Ramos (cell line): ENCODE results near the gene SIRPG.
"Not testable (repeated sequence)": the region's sequence is repeated elsewhere in the genome, so short reads cannot be mapped to it uniquely, and the experiment has no call there.

Experiments
- in situ Hi-C: fragments of 300-500 bp; cut with MboI; formaldehyde crosslinking; loops from one replicate; pipeline ENCODE4 v1.14.3; 2022; ENCODE audit warnings: low sequenced_read_pairs; ENCODE audit not compliant: unreplicated experiment

SIRPG gene

DNA sequence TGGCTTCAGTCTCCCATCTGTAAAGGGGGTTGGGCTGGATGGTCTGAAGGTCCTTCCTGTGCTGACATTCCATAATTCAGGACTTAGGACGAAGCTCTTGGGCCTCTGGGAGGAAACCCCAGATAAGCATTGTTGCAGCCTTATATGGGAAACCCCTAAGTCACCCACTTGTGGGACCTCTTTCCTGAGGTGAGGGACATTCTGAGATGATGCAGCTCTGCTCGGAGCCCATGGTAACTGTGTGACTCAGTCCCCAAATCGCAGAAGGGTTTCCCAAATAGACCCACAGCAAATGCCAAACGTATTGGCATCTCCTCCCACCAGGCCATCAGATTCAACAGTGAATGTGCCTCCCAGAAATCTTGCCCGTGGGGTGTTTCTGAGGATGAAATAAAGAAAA lies 47.2 kb downstream of the SIRPG start:
- in situ Hi-C loops = not testable (repeated sequence)

DNA sequence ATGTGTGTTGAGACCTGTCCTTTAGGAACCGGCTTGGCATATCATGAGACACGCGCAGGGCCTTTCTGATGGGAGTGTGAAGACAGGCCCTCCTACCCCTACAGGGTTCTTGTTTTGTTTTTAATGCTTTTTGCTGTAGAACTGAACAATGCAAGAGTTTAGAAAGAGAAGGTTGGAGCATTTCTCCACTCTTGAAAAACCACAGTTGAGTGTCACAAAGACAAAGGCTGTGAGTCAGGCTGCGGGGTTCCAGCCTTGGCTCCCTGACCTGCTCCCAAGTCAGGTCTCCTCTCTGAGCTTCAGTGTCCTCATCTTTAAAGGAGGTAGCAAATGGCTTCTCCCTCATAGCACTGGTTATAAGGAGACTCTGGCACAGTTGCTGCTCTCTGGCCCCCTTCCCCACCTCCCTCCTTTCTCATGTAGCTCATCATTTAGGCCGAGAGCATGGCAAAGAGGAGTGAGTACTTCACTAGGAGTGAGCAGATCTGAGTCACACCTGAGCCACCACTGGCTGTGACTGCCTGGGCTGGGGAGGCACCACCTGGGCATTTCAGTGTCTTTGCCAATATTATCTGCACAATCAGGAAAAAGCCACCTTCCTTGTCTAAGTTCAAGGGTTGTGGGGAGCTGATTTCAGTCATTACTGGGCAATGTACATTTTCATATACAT lies 48.8 kb downstream of the SIRPG start:
- in situ Hi-C loops = not testable (repeated sequence)

DNA sequence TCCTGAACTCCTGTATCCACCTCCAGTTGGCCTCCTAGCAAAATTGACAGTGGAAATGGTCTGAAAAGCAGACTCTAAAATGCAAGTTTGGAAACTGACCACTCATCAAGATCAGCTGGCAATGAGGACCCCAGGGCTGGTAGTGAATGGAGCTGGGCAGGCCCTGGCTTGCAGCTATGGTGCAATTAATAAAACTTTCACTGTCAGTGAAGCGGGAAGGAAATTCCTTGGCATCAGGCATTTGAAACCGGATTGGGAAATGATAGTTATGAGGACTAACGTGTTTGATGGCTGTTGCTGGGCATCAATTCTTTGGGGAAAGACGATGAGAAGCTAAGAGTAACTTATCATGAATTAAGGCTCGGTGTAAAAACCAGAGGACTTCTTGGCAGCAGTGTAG lies 56.8 kb downstream of the SIRPG start:
- in situ Hi-C loops = no loop called here

DNA sequence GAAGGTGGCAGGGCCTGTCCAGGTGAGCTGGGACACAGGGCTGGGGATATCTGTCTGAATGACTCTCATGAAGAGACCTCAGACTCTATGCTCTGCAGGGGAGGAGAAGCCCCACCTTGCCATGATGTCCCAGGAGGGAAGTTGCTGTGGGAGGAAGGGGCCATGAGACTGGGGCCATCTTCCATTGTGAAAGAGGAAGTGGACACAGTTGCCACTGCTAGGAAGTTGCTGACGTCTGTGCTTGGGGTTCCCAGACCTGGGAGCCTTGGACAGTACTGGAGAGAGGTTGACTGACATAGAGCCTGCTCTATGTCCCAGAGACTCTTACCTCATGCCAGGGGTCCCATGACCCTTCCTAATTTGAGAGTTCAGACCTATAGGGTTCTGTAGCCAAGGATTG lies 62.2 kb downstream of the SIRPG start:
- in situ Hi-C loops = no loop called here

DNA sequence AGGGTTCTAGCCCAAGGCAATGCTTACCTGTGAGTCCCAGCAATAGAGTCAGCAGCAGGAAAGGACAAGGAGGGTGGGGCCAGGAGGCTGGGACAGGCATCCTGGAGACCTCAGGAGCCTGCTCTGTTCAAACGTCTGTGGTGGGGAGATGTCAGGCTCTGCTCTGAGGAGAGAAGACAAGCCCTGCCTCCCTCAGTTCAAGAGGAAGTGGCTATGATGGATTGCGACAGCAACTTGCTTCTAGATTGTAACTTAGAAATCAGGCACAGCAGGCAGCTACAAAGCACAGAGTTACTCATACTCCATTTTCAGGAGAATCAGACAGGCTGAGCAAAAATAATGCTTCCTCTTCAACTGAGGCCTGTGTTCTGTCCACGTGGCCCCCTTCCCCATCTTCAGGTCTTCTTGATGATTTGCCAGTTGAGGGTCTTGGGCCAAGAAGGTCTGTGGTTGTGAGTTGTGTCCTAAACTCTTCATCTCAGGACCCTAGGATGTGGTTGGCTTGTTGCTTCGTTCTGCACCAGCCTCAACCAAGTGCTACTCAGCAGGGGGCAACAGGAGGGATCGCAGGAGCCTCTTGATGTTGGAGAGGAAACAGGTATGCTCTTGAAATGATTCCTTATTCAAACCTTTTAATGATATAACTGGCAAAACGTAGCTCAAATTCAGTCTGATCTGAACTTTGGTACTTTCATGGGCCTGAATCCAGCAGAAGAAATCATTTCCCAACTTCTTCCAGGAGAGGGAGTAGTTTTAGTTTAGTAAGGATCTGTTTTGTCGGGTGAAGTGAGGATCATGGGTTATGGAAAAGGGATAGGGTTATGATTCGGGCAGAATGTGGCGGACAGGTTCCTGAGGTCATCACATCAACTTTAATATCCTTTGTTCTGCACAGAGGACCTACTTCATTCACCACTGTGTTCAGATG lies 68.8 kb downstream of the SIRPG start:
- in situ Hi-C loops = no loop called here

DNA sequence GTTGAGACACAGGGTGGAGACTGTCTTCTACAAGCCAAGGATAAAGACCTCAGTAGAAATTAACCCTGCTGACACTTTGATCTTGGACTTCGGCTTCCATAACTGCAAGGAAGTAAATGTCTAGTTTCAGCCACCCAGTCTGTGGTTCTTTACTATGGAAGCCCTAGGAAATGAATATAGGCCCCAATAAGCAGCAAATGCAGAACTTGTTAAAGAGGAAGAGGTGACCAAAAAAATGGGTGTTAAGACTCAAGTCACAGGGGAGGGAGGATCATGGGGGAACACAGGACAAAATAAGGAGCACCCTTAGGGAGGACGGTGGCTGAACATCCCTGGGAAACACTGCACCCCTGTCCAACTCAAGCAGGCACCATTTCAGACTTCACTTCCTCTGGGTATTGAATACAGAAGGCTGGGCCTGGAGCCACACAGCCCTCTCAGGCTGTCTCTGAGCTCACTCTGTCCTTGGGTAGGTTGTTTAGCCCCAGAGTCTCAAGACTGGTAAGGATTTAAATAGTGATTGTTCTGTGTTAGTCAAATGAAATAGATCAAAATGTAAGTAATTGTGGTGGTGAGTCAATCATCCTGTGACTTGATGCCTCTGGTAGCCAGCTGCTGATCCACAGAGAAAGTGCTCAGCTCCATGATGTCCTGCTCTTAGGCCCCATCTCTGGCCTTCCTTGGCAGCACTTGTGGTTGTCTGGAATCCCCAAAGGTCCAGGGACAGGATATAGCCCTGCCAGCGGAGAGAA lies 69.6 kb downstream of the SIRPG start:
- in situ Hi-C loops = no loop called here

DNA sequence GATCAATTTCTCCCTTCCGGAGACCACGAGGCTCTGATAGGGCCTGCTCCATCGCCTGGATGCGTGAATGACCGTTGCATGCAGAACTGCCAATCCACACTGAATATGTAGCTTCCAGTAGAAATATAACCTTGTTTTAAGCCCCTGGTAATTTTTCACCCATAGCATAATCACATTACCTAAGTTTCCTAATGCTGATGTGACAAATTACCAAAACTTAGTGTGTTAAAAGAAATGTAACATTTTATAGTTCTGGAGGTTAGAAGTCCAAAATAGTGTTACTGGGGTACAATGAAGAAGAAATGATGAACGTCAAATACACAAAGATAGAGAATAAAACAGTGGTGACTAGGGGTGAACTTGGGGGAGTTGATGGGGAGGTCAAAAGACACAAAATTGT lies 78.1 kb downstream of the SIRPG start:
- in situ Hi-C loops = no loop called here
